HG02678 (cell line): ENCODE data around the gene APBB1IP.
"Not testable (repeated sequence)": the region's sequence is repeated elsewhere in the genome, so short reads cannot be mapped to it uniquely, and the experiment has no call there.

ENCODE experiments used
- ATAC-seq: cut with Tn5 transposase; IDR thresholded peaks from one replicate; pipeline ENCODE4 v1.9.1; 2021; ENCODE audit warnings: mild to moderate bottlenecking, moderate library complexity; ENCODE audit not compliant: unreplicated experiment

APBB1IP gene

DNA sequence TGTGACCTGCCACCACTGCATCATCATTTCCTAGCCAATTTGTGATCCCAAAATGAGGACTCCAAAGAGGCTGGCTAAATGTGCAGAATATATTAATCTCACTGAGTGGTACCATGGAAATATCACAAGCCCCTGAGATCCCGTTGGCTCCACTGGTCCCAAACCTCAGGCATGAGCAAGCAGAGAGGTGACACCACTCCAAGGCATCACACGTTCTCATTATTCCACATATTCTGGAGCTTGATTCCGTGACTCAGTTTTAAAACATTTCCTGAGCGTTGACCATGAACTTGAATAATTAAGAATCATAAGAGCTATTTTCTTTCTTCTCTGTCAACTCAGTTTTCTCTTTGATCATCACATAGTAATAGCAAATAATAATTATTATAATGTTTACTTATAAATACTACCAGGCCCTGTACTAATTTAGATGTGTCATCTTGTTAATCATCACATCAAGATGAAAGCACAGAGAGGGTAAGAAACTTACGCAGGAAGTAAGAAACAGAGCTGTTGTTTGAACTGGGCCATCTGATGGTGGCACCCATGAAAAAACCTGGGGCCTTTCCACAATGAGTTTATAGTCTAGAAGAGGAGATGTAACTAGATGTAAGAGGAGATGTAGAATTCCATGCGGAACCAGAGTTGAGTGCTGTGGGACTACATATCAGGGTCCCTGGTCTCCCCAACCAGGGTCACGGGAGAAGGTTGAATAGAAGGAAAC, 3.5 kb downstream of the APBB1IP start:
- no peak for ATAC-seq

DNA sequence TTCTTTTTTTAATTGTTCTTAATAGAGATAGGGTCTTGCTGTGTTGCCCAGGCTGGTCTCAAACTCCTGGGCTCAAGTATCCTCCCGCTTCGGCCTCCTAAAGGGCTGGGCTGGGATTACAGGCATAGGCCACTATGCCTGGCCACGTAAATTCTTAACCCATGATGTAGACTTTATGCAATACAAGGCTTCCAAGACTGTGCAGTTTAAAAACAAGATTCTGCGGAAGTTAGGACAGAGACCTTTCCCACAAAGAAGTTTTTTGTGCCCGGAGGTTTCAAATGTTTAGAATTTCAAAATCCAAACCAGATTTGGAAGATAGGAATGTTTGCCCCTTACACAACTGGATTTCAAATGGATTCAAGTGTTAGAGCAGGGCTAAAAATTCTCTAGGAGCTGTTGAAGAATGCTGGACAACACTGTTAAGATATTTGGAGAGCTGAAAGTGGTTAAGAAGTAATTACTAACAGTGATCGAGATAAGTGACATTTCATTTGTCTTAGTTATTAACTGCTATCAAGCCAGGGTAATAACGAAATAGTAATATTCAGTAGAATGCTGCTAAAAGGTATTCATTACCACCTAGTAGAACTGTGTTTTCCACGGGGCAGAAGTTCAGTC, 7.4 kb downstream of the APBB1IP start:
- no peak for ATAC-seq

DNA sequence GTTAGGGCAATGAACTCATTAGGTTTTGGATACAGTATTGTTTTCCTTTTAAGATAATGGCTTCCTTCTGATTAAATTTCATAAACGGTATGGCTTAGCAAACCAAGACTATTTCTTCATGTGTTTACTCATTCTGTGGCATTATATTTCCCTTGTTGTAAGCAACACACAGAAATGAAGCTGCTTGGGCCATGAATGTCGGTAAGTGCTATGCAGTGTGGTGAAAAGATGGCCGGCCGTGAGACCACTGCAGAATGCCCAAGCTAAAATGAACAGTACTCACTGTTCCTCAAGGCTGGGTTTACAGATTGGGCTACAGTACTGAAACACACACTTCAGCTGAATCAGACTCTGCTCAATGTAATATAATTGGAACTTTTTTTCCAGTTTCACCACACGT, 8.1 kb downstream of the APBB1IP start:
- no peak for ATAC-seq

DNA sequence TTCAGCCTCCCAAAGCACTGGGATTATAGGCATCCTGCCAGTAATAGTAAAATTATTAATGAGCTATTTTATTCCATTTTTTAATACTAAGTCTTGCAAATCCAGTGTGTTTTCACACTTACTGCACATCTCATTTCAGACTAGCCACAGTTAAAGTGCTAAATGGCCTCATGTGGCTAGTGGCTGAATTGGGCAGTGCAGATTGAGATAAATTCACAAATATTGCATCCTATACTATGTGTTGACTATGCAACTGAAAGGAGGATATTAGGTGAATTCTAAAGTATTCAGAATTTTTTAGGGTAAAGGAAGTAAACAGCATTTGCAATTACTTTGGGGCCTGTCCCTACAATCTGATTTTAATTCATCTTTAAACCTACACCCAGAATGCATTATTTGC, 10.2 kb downstream of the APBB1IP start:
- ATAC-seq: peak; percentile 28

DNA sequence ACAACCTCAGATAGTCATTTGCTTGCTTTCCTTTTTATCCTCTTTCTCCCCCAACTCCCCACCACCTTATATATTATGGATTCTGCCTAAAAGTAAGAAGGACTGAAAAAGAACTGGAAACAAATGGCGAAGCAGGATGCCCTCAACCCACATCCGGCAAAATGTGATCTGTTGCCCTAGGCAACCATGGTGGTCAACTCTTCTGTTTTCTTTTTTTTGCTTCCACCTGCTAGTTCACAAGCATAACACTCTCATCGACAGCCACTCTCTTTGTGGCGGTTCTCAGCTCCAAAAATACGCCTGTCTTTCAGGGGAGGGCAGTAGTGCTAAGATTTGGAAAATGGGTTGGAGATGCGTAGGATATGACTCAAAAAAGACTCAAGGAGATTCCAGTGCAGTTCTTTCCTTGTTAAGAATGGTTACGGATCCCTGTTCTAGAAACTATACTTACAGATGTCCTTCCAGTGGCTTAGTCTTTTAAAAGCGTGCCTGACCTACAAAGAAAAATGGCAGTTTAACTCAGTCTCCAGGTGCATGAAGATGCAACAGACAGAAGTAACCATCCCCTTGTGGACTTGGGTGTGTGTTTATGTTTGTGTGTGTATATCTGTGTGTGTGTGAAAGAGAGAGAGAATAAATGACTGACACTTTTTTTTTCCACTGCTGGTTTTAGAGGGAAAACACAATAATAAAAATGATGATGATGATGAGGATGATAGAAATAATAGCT, 10.7 kb downstream of the APBB1IP start:
- peak; percentile 92 for ATAC-seq

DNA sequence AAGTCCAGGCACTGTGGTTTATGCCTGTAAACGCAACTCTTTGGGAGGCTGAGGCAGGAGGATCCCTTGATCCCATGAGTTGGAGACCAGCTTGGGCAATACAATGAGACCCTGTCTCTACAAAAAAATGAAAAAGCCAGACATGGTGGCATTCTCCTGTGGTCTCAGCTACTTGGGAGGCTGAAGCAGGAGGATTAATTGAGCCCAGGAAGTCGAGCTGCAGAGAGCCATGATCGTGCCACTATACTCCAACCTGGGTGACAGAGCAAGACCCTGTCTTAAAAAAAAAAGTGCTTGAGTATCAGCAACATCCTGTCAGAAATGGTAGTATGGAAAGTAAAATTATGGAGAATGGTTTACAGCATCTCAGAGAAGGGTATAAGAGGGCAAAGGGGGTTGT, 11.6 kb downstream of the APBB1IP start:
- ATAC-seq: no peak

DNA sequence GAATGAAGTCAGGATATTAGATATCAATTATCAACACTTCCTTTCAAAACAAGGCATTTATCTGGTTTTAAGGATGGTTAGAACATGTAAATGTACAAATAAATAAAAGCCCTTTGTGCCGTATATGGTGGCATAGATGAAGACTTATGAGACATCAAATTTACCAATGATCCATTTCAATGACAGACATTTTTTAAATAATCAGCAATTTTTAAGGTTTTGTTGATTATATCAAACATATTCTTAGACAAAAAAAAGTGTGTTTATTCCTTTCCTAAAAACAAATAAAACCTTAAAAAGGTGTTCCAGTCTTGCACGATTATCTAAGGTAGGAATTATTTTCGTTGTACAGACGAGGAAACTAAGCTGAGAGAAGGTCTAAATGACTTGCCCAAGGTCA, 13.8 kb downstream of the APBB1IP start:
- no peak for ATAC-seq

DNA sequence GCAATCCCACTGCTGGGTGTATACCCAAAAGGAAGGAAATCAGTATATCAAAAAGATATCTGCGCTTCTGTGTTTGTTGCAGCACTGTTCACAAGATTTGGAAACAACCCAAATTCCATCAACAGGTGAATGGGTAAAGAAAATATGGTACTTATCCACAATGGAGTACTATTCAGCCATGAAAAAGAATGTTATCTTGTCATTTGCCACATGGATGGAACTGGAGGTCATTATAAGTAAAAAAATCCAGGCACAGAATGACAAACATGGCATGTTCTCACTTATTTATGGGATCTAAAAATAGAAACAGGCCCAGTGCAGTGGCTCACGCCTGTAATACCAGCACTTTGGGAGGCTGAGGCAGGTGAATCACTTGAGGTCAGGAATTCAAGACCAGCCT, 15.7 kb downstream of the APBB1IP start:
- no peak for ATAC-seq

DNA sequence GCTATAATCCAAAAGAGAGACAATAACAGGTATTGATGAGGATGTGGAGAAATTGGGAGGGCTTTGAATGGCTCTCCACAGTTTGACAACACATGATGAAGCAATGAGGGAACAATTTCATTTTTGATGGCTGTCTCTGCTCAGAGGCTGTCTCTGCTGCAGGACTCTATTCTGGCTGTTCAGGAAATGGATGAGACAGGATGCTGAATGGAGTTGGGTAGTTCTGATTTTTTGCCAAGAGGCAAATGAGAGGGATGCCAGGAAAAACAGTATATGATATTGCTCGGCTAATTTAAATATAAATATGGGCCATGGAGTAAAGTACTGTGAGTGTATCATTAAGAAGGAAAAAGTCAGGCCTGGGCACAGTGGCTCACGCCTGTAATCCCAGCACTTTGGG, 16.8 kb downstream of the APBB1IP start:
- ATAC-seq: no peak

DNA sequence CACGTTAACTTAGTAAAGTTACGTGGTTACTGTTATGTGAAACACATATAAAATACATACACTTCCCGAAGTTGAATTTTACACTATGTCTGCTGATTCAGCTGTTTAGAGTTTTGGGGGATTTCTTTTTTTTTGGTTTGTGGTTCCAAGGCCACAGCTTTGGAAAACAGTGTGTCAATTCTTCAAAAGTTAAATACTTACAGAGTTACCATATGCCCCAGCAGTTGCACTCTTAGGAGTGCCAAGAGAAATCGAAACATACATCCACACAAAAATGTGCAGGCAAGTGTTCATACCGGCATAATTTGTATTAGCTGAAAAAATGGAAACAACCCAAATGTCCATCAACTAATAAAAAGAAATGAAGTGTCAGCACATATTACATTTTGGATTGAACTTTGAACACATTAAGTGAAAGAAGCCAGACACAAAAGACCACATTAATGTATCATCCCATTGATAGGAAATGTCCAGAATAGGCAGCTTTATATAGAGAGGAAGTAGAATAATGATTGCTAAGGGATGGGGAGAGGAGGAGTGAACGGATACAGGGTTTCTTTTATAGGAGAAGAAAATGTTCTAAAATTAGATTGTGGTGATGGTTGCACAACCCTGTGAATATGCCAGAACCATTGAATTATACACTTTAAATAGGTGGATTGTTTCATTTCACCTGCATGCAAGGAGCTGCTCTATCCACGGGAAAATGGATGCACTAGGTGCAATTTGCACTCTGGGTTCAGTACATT, 17.6 kb downstream of the APBB1IP start:
- ATAC-seq: no peak

DNA sequence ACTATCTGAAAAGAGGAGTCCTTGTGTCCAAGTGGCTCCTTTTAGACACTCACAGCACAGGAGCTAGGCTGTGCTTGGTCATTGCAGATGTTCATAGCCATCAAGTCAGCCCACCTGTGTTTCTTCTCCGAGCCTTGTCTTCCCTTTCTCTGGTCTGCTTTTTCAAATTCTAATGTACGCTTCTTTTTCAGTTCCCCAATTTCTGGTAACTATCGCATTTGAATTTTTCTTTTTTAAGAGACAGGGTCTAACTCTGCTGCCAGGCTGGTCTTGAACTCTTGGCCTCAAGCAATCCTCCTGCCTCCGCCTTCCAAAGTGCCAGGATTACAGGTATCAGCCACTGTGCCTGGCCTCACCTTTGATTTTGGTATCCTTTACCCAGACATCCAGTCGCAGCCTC, 18.9 kb downstream of the APBB1IP start:
- ATAC-seq: peak; percentile 95

DNA sequence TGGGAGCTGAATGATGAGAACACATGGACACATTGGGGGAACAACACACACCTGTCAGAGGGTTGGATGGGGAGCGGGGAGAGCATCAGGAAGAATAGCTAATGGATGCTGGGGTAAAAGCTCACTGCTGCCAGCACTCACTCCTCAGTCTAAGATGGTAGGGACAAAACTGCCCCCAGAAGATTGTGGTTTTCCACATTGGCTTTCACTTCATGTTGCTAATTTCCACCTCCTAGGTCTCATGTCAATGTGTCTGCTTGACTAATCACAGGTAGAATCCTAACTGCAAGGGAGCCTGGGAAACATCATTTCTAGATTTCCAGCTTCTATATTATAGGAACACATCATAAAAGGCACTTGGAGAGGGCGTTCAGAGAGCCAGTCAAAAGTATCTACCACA, 22.6 kb downstream of the APBB1IP start:
- ATAC-seq: no peak

DNA sequence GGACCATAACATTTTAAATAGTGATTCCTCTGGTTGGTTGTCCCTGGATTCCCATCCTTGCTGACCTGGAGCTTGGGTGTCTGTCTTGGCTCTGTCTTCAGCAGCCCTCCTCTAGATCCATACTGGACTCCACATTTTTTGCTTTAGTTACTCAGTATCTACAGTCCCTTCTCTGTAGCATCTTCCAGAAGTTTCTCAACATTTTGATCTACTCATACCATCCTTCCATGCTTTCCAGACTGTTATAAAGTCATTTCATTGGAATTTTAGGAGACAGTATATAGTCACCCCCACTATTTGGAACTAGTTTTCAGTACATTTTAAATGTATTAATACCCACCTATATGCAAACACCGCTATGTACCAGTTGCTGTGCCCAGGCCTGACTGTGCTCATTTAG, 25.8 kb downstream of the APBB1IP start:
- ATAC-seq: no peak

DNA sequence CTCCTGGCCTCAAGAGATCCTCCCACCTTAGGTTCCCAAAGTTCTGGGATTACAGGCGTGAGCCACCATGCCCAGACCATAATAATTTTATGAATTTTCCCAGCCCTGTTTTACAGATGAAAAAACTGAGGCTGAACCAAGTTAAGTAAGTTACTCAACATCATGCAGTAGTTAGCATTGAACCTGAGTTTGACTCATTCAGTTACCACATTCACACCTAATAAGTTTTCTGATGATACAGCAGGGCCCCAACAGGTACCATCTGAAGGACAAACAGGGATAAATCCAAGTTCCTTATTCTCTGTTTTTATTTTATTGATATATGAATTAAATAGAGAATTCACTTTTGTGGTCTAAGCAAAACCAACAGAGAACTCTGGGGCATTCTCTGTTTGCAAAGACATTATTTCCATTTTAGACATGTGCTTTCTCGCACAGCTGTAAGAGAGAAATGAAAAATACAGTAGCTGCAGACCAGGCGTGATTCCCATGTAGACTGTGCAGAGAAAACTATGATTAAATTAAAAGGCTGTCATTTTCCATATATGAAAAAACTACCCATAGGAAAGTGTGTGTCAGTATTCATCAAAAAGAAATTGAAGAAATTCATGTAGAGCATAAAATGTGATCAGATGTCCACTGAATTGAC, 26.6 kb downstream of the APBB1IP start:
- no peak for ATAC-seq

DNA sequence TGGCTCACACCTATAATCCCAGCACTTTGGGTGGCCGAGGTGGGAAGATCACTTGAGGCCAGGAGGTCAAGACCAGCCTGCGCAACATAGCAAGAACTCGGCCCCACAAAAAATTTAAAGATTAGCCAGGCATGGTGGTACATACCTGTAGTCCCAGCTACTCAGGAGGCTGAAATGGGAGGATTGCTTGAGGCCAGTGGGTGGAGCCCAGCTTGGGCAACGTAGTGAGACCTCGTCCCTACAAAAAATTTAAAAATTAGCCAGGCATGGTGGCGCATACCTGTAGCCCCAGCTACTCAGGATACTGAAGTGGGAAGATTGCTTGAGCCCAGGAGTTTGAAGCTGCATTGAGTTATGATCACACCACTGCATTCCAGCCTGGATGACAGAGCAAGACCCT, 28.4 kb downstream of the APBB1IP start:
- not testable (repeated sequence) for ATAC-seq

DNA sequence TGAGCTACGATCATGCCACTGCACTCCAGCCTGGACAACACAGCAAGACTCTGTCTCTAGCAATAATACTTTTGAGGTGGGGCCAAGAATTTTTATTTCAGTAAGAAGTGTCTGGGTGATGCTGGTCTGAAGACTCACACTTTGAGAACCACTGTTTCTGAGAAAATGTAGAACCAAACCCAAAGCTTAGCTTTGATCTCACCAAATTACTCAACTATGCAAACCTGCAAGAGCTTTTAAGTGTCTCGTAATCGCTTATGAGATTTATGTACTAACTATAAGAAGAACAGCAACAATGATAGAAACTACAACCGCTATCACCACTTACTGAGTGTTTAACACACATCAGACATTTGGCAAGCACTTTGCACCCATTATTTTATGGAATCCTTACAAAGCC, 29.5 kb downstream of the APBB1IP start:
- ATAC-seq: no peak

DNA sequence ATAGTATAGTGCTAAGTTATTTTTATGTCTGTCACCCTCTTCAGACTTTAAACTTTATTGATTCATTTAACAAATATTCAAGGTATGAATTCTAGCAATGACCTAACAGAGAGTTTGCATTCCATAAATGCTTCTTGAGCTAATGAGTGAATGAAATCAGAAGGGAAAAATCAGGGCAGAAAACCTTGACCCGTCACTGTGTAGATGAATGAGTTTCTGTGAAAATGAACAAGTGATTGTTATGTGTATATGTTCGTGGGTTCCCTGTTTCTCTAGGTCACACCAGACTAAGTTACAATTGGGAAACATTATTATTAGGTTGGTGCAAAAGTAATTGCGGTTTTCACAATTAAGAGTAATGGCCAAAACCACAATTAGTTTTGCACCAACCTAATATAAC, 30.1 kb downstream of the APBB1IP start:
- ATAC-seq: no peak

DNA sequence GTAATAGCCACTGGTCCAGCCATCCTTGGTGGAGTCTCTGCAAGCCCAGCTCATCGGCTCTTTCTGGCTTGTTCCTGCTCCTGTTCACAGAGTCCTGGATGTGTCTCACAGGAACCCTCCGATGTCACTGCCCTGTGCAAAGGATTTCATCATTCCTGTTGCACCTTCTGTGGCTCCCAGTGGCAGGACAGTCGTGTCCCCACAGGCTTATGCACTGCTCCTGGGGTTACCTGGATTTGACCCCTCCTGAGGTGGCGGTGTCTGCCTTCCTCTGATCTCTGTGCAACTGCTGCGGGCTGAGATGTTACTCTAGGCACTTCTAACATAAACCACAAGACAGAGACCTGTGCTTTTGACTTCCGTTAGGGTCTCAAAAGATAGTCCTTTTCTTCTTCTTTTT, 30.6 kb downstream of the APBB1IP start:
- peak; percentile 57 for ATAC-seq

DNA sequence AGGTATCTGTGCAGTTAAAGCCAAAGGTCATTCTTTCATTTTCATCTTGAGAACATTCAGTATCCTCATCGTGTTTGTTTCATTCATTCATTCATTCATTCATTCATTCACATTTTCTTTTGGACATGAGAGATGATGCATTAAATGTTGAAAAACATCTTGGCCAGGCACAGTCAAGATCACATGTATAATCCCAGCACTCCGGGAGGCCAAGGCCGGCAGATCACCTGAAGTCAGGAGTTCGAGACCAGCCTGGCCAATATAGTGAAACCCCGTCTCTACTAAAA, 34.3 kb downstream of the APBB1IP start:
- no peak for ATAC-seq

DNA sequence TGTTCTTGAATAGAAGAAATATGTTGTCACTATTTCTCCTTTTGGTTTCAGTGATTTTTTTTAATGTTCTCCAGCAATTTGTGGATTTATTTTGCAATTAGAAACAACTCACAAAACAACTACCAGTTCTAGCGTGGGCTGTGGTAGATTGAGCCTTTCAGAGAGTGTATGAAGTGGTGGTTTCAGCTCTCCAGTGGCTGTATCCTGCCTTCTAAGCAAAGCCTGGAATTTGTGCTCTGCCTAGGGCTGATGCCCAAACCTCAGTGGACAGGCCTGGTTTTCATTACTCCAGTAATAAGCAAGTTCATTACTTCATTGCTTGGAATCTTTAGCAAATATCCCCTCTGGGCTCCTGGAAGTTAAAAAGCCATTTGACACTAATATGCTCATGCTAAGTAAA, 35.9 kb downstream of the APBB1IP start:
- ATAC-seq: no peak

DNA sequence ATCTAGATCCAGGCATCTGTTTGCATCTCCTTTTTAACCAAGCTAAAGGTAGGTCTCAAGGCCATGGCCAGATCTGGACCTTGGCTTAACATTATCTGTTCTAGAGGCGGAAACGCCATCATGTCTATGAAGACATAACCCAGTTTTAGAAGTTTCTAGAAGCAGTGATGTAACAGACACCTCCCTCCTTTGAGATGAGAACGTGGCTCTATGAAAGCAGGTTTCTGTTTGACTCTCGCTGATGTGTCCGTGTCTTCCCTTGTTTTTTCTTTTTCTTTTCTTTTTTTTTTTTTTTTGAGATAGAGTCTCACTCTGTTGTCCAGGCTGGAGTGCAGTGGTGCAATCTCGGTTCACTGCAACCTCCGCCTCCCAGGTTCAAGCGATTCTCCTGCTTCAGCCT, 36.7 kb downstream of the APBB1IP start:
- not testable (repeated sequence) for ATAC-seq
